ENCODE results near the gene ERP44.

ERP44 gene

GRCh38 chr9:99977033-99977792 lies 121.6 kb downstream of the ERP44 start:
- no peak overlapping the region for H3K4me3 ChIP-seq (ENCODE audit: low read depth, low read length)
- TF ChIP-seq CTCF (IDR thresholded peaks at IDR 0.05; ENCODE audit: low read depth, low read length, missing control alignments), result no peak
- in situ Hi-C loops (cut with HindIII; ENCODE audit: low sequenced_read_pairs), result no loop called here
- no peak for DNase-seq (ENCODE audit: low read depth)

- H3K4me3 ChIP-seq (ENCODE audit: low read depth, low read length), result no peak overlapping the region
- DNase-seq (ENCODE audit: low read depth), result no peak
- TF ChIP-seq CTCF (IDR thresholded peaks at IDR 0.05; ENCODE audit: low read depth, low read length, missing control alignments), result no peak
- in situ Hi-C loops (cut with HindIII; ENCODE audit: low sequenced_read_pairs), result no loop called here
These were observed 125.3 kb downstream of the ERP44 start for GRCh38 chr9:99973455-99973854.

GRCh38 chr9:99971410-99971809 lies 127.4 kb downstream of the ERP44 start:
- TF ChIP-seq CTCF (IDR thresholded peaks at IDR 0.05; ENCODE audit: low read depth, low read length, missing control alignments), result no peak
- no peak for DNase-seq (ENCODE audit: low read depth)
- in situ Hi-C loops (cut with HindIII; ENCODE audit: low sequenced_read_pairs), result no loop called here
- H3K4me3 ChIP-seq (ENCODE audit: low read depth, low read length), result no peak overlapping the region

GRCh38 chr9:99970481-99970880 lies 128.3 kb downstream of the ERP44 start:
- in situ Hi-C loops (cut with HindIII; ENCODE audit: low sequenced_read_pairs), result no loop called here
- no peak for DNase-seq (ENCODE audit: low read depth)
- no peak overlapping the region for H3K4me3 ChIP-seq (ENCODE audit: low read depth, low read length)
- TF ChIP-seq CTCF (IDR thresholded peaks at IDR 0.05; ENCODE audit: low read depth, low read length, missing control alignments), result no peak

GRCh38 chr9:99967457-99967856 lies 131.3 kb downstream of the ERP44 start:
- TF ChIP-seq CTCF (IDR thresholded peaks at IDR 0.05; ENCODE audit: low read depth, low read length, missing control alignments), result no peak
- in situ Hi-C loops (cut with HindIII; ENCODE audit: low sequenced_read_pairs), result no loop called here
- H3K4me3 ChIP-seq (ENCODE audit: low read depth, low read length), result no peak overlapping the region
- DNase-seq (ENCODE audit: low read depth), result no peak

- no peak overlapping the region for H3K4me3 ChIP-seq (ENCODE audit: low read depth, low read length)
- no peak for TF ChIP-seq CTCF (IDR thresholded peaks at IDR 0.05; ENCODE audit: low read depth, low read length, missing control alignments)
- DNase-seq (ENCODE audit: low read depth), result peak; percentile 3
- in situ Hi-C loops (cut with HindIII; ENCODE audit: low sequenced_read_pairs), result no loop called here
These were observed 132.1 kb downstream of the ERP44 start for GRCh38 chr9:99966716-99967115.
